HG03103 (cell line): ENCODE data around the gene COPS8.

Experiments
- ATAC-seq: cut with Tn5 transposase; IDR thresholded peaks from one replicate; pipeline ENCODE4 v1.9.1; 2021; ENCODE audit warnings: low read depth; ENCODE audit not compliant: unreplicated experiment

Gene COPS8

DNA sequence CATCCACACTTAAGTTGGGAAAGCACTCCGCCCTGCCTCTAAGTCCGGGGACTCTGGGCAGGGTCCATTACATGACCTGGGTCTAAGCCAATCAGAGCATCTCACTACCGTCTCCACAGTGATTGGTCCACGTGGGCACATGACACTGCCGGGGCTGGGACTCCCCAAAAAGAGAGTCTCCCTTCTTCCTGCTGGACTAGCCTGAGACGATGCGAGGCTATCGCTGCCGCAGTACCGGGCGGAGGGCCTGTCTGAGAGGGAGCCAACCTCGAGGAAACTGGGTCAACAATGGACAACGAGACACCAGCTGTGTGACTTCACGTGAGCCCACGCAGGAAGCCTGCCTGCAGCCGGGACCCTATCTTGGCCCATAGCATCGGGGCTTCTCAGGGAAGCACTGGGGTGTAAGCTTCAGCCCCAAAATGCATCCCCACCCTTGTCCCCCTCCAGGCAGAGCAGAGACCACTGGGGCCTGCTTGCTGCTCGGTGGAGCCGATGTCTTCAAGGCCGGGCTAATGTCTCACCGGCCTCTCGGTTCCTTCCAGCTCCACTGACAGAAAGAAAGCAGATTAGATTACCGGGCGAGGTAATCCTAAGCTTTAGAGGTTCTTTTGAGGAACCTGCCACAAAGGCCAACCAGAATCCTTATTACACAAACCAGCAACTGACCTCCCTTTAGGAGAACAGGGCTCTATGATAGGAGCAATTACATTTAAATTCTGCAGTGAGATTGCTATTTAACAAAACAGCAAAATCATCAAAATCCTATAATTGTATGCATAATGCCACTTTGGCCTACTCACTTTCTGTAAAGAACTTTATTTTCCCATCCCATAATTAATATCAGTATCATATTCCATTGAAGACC lies 21.3 kb upstream of the COPS8 start:
- ATAC-seq, result no peak

DNA sequence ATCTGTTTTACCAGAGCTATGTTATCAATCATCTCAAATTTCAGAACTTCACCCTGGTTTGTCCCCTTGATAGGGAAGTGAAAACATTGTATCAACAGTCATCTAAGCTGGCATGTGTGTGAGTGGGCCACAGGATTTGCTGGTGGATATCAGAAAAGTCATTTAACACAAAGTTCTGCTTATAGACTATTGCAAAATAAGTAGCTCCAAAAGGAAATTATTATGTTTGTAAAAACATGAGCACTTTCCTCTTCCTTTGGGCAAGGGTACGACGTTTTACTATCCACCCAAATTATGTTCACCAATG lies 20.7 kb upstream of the COPS8 start:
- ATAC-seq, result no peak

DNA sequence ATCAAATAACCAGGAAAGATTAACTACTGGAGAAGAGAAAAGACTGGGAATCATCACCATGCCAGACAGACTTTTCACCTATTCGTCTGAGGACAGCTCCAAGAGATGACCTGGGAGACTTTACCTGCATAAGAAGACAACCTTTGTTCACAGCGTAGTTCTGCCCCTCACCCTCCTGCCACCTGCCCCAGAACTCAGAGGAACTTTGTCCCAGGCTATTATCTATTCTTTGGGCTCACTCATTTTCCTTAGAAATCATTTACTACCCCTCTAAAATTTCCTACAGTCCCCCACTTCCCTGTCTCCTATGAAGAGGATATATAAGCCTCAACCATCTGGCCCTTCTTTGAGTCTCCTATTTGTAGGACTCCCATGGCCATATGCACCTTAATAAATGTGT lies 19.3 kb upstream of the COPS8 start:
- no peak for ATAC-seq

GRCh38 chr2:237068005-237068576 lies 17.6 kb upstream of the COPS8 start:
- ATAC-seq, result no peak

DNA sequence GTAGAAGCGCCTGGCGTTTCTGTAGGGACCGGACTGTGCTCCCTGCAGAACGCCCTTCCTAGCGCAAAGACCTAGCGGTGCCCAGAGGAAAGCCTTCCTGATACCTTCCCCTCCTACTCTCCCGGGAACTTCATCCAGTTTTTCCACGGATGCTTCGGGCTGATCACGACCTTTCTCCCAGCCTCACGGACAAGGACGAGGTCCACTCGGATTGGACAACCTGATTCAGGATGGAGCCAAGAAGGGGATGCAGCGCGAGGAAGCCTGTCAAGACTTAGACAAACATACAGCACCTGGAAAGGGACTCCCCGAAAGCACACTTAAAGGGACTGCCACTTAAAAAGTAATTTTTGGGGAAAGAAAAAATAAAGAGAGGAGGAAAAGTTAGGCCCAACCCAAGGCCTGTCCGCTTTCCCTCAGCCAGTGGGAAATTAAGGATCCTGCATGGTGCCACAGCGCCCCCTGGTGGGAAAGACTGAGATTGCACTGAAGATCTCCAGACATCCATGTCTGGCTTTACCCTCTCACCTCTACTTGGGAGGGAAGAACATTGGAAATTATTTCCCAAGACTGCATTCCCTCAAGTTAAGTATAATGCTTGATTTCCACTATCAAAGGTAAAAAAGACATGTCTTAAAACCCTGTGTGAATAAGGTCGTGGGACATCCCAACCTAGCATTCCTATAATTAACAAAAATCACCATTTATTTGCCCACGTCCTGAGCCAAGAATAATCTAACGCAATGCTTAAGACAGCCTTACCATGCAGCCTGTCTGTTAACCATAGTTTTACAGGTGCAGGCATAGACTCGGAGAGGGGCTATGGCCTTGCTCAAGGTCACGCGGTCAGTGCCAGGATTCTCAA lies 13.4 kb upstream of the COPS8 start:
- ATAC-seq, result no peak

GRCh38 chr2:237073552-237073951 lies 12.1 kb upstream of the COPS8 start:
- no peak for ATAC-seq

DNA sequence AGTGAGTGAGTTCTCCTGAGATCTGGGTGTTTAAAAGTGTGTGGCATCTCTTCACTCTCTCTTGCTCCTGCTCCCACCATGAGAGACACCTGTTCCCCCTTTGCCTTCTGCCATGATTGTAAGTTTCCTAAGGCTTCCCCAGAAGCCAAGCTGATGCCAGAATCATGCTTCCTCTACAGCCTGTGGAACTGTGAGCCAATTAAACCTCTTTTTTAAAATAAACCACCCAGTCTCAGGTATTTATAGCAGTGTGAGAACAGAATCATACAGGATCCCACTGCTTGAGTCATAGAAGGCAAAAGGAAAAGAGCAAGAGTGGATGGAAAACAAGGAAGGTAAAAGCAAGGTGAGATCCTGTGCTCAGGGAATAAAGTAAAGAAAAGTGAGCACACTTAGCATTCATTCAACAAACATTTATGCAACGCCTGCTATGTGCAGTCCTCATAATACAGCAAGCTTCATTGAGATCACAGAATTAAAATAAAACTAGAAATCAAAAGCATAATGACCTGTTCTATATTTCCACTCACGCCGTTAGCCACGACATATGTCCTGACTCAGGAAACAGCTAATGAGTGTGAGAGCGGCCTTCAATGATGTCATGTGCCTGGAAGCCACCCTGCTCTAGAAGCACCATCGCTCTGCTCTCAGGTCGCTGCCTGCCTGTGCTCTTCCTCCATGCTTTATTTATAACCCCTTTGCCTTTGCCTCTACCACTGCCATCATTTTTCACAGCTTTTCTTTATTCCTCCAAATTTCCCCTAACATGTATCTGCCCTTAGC lies 11.3 kb upstream of the COPS8 start:
- no peak for ATAC-seq

DNA sequence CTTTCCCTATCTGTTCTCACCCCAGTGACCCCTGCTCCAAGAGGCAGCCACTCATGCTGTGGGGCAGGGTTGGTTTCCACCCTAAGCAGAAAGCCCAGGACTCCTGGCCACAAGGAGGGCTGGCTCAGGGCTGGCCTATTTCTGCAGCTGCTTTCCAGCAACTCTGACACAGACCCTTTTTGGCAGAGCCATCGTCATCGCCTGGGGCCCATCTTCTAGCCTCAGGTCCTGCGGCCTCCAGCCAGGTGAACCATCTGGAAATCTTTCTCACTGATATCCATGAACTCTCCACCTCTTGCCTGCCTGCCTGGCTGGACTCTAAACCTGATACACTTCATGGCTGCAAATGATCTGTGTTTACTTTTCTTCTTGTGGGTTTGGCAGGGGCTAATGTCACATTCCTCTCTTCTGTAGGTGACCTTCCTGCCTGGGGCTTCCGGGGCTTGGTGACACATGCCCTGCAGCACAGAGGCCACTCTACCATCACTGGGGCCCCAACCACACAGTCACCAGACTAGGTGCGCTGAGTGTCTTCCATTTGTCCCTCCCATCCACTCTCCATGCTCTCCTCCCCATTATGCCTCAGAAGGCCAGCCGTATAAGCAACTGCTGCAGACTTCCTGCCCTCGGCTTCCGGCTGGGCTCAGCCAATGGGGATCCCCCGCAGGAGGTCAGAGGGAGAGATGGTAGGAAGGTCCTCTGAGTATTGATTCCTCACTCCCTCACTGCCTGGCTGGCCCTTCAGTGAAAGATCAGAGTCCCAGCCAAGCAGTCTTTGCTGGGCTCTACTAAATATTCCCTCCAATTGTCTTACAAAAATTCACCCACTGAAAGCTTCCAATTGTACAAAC lies 9.7 kb upstream of the COPS8 start:
- no peak for ATAC-seq

DNA sequence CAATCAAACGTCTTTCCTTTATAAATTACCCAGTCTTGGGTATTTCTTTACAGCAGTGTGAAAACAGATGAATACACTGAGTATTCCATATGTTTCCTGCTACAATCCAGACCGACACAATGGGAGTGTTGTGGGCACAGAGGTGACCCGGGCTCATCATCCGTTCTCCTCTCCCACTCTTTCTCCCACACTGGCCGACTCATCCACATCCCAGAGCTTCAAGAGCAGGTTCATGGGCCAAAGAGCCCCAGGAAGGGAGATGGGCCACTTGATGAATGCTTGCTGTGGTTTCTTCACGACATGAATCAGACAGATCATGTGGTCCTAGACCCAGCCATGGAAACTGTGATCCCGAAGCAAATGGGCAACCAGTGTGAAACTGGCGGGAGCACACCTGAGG lies 4.1 kb upstream of the COPS8 start:
- no peak for ATAC-seq

DNA sequence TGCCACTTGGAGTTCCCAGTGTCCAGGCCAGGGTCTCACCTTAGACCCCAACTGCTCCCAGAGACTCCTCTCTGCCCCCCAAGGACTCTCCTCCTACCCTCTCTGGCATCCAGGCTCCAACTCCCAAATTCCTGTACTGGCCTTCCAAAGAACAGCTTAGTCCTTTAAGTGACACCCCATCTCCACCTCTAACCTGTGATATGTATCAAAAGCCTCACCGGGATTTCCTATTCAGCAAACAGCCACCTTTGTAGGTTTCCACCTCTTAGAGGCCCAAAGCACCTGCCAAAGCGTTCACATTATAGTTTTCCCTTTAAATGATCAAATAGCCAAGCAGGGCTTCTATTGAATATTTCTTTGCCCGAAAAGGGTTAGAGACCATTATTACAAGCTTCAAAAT lies 2.7 kb upstream of the COPS8 start:
- no peak for ATAC-seq

DNA sequence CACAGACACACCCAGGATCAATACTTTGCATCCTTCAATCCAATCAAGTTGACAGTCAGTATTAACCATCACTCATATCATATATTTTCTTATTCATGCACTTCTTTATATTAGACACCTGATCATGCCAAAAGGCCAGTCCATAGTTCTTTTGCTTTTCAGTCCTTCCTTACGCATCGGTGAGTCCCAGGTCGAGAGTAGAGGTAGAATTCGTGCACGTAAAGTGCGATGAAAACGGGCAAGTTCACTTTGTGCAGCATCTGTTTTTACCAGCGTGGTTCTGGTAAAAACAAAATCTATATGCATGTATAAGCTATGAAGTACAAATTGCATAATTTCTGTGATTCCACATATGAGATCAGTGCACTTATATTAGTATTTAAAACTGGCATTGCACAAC lies 1.2 kb upstream of the COPS8 start:
- ATAC-seq, result no peak

DNA sequence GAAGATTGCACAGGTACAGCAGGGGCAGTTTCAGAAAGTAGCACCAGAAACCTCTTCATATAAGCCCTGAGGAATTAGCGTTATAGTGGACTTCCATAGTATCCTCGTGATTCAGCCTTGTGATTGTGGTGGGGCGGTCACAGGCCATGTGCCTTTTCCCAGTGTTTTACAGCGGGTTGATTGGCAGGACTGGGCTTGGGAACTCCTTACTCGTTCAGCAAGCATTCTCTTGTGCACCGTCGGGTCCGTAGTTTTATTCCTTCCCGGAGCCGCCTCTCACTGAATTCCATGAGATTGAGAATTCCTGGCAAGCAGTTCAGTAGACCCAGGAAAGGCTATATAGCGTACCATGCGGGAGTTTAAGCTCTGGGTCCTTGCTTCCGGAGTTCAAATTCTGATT lies 5.2 kb downstream of the COPS8 start:
- ATAC-seq, result no peak

DNA sequence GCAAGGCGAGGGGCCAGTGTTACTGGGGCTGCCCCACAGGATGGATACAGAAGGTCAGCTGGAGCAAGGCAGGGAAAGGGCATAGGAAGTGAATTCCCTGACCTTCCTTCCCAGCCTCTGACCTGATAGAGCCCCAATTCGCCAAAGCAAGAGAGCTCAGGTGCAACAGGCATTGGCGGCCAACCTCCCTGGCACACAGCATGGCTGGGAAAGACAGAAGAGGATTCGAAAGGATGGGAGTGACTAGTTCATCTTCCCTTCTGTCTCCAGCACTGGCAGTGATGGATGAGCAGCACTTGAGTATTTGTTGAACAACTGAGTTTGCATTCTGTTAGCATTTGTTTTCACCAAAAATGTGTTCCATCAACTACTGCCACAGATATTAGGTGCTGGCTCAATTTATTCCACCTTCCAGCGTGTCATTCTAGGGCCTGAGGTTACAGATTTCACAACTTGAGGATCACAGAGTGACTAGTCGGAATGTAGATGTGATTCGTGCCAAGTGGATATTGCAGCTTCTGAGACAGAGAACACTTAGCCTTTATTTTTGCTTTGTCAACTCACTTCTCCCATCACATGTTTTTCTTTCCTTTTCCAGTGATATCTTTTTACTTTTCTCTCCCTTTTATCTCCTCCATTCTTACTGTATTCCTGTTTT lies 6.2 kb downstream of the COPS8 start:
- ATAC-seq, result no peak

GRCh38 chr2:237092506-237092905 lies 6.8 kb downstream of the COPS8 start:
- no peak for ATAC-seq

GRCh38 chr2:237092920-237093781 lies 7.5 kb downstream of the COPS8 start:
- no peak for ATAC-seq

GRCh38 chr2:237096201-237096600 lies 10.5 kb downstream of the COPS8 start:
- no peak for ATAC-seq

DNA sequence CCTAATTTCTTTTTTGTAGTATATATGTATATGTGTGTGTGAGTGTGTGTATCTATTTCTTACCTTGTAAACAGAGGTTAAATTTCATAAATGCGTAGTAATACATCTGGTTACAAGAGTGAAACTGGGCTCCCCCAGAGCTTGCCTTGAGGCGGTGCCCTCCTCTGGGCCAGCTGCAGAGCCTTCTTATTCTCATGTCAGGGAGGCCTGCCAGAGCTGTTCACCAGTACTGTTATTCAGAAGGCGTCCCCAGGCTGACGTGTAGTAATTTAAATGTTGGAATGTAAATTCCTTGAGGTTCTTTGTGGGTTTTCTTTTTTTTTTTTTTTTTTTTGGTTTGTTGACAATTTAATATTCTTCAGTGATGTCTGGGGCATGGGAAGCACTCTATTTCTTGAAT lies 11.2 kb downstream of the COPS8 start:
- no peak for ATAC-seq

- no peak for ATAC-seq
These were observed 11.7 kb downstream of the COPS8 start for GRCh38 chr2:237097326-237097910.
